SK-N-SH (cell line): ENCODE measurements around the gene SERPINC1. TPM values are rescaled to one million over a fixed set of nuclear protein-coding genes. Genes with fewer than 3 reads are reported as not detected.

Experiments
- CTCF ChIA-PET: fragments of 300-600, 350-600 bp; formaldehyde crosslinking; extraction: SDS; loops from one replicate; lab custom pipeline; 2021; lab: Yijun Ruan, JAX
- POLR2A ChIA-PET: fragments of 350-600 bp; sonication (Branson Sonifier 250); formaldehyde crosslinking; extraction: SDS; loops from one replicate; lab custom pipeline; 2020; ENCODE audit warnings: antibody characterized with exemption, inconsistent platforms; lab: Yijun Ruan, JAX
- DNase-seq: peaks from one replicate; pipeline ENCODE4 v3.0.0; 2012
- H2AFZ ChIP-seq: fragments of 200-600 bp; sonication (generic); 2 replicates; pipeline ENCODE4 v1.8.1; 2016; ENCODE audit warnings: antibody characterized with exemption, mild to moderate bottlenecking, low read depth
- H3F3A ChIP-seq: fragments of 200-600 bp; sonication (generic); replicated peaks from 2 replicates; pipeline ENCODE3; 2016; ENCODE audit warnings: antibody characterized with exemption, mild to moderate bottlenecking; ENCODE audit not compliant: insufficient read depth
- H3K27ac ChIP-seq, 2 experiments: fragments of 200-500 bp in 1 of 2; fragments of 200-600 bp in 1 of 2; sonication (Bioruptor generic) in 1 of 2; sonication (generic), shearing (Covaris generic) in 1 of 2; 2 replicates each; pipeline versions ENCODE4 v1.5.1 to v1.6.1; 2014 to 2016; ENCODE audit warnings: low read depth in 2 of 2, inconsistent platforms in 1 of 2, low read length in 1 of 2, mild to moderate bottlenecking in 1 of 2, mixed read lengths in 1 of 2
- H3K27me3 ChIP-seq: fragments of 200-600 bp; sonication (generic), shearing (Covaris generic); 2 replicates; pipeline ENCODE4 v1.6.1; 2016; ENCODE audit warnings: mixed run types; ENCODE audit not compliant: insufficient read depth
- H3K36me3 ChIP-seq, 2 experiments: fragments of 200-500 bp in 1 of 2; fragments of 200-600 bp in 1 of 2; sonication (Bioruptor generic) in 1 of 2; sonication (generic) in 1 of 2; replicated peaks in 1 of 2; 2 replicates each; pipeline versions ENCODE3 to v1.5.1; 2014 to 2016; ENCODE audit warnings: low read length in 1 of 2, mild to moderate bottlenecking in 1 of 2; ENCODE audit not compliant: insufficient read depth in 2 of 2, control insufficient read depth in 1 of 2
- H3K4me1 ChIP-seq, 2 experiments: fragments of 200-500 bp in 1 of 2; fragments of 200-600 bp in 1 of 2; sonication (Bioruptor generic) in 1 of 2; sonication (generic), shearing (Covaris generic) in 1 of 2; 2 replicates each; pipeline versions ENCODE4 v1.5.1 to v1.6.1; 2014 to 2016; ENCODE audit warnings: low read depth in 1 of 2, low read length in 1 of 2, mixed run types in 1 of 2; ENCODE audit not compliant: insufficient read depth in 2 of 2, control insufficient read depth in 1 of 2
- H3K4me2 ChIP-seq: fragments of 200-600 bp; sonication (generic), shearing (Covaris generic); 2 replicates; pipeline ENCODE4 v1.6.1; 2017; ENCODE audit warnings: mixed run types
- H3K4me3 ChIP-seq, 2 experiments: fragments of 200-500 bp in 1 of 2; fragments of 200-600 bp in 1 of 2; sonication (Bioruptor generic) in 1 of 2; sonication (generic), shearing (Covaris generic) in 1 of 2; 2 replicates each; pipeline versions ENCODE4 v1.5.1 to v1.8.1; 2014 to 2016; ENCODE audit warnings: low read depth in 2 of 2, inconsistent platforms in 1 of 2, low read length in 1 of 2, mild to moderate bottlenecking in 1 of 2, mixed read lengths in 1 of 2, moderate library complexity in 1 of 2
- H3K79me2 ChIP-seq: fragments of 200-600 bp; sonication (generic); 2 replicates; pipeline ENCODE4 v1.8.1; 2017; ENCODE audit warnings: mild to moderate bottlenecking; ENCODE audit not compliant: insufficient read depth
- H3K9ac ChIP-seq: fragments of 200-600 bp; sonication (generic); 2 replicates; pipeline ENCODE4 v1.6.1; 2017; ENCODE audit warnings: mixed run types
- H3K9me2 ChIP-seq: fragments of 200-600 bp; sonication (generic); 2 replicates; pipeline ENCODE4 v1.6.1; 2017; ENCODE audit warnings: mixed run types
- H3K9me3 ChIP-seq: fragments of 200-600 bp; sonication (generic); 2 replicates; pipeline ENCODE4 v1.6.1; 2017; ENCODE audit warnings: mixed run types, mild to moderate bottlenecking, moderate library complexity
- H4K20me1 ChIP-seq: fragments of 200-600 bp; sonication (generic); 2 replicates; pipeline ENCODE4 v1.6.1; 2017; ENCODE audit warnings: mild to moderate bottlenecking, mixed run types; ENCODE audit not compliant: insufficient read depth
- ELF1 ChIP-seq: IDR thresholded peaks from 2 replicates; pipeline ENCODE4 v1.4.0; 2012
- EP300 ChIP-seq, 2 experiments: IDR thresholded peaks; 2 replicates each; pipeline versions ENCODE4 v1.4.0 to v1.6.1; 2012; ENCODE audit warnings: borderline replicate concordance in 1 of 2, low read depth in 1 of 2, low read length in 1 of 2
- EZH2phosphoT487 ChIP-seq: fragments of 200-600 bp; sonication (generic); IDR thresholded peaks from 2 replicates; pipeline ENCODE4 v1.6.1; 2017; ENCODE audit warnings: low read depth, mixed run types, mild to moderate bottlenecking, antibody characterized with exemption, moderate library complexity, borderline replicate concordance
- GATA2 ChIP-seq: sonication (generic); formaldehyde crosslinking; IDR thresholded peaks from 2 replicates; pipeline ENCODE4 v1.5.0; 2020; ENCODE audit warnings: mild to moderate bottlenecking, missing genetic modification reagents
- JUND ChIP-seq: IDR thresholded peaks from 2 replicates; pipeline ENCODE4 v1.4.0; 2012
- MEF2A ChIP-seq: IDR thresholded peaks from 2 replicates; pipeline ENCODE4 v1.4.0; 2012; ENCODE audit warnings: low read depth, borderline replicate concordance
- MXI1 ChIP-seq: IDR thresholded peaks from 2 replicates; pipeline ENCODE4 v1.6.1; 2012; ENCODE audit warnings: mild to moderate bottlenecking, low read depth, low read length, improper control_type of control experiment
- NFIC ChIP-seq: IDR thresholded peaks from 2 replicates; pipeline ENCODE4 v1.4.0; 2012; ENCODE audit warnings: borderline replicate concordance
- NRF1 ChIP-seq: IDR thresholded peaks from 2 replicates; pipeline ENCODE4 v1.6.1; 2012; ENCODE audit warnings: low read depth, mild to moderate bottlenecking, low read length
- RAD21 ChIP-seq: IDR thresholded peaks from 2 replicates; pipeline ENCODE4 v1.6.1; 2012; ENCODE audit warnings: mild to moderate bottlenecking, low read length
- RCOR1 ChIP-seq: fragments of 150-350 bp; IDR thresholded peaks from 2 replicates; pipeline ENCODE4 v1.6.1; 2017; ENCODE audit warnings: antibody characterized with exemption, low read length
- RFX5 ChIP-seq: IDR thresholded peaks from 2 replicates; pipeline ENCODE4 v1.6.1; 2012; ENCODE audit warnings: mild to moderate bottlenecking, improper control_type of control experiment, low read length
- RXRA ChIP-seq: IDR thresholded peaks from 2 replicates; pipeline ENCODE4 v1.4.0; 2012; ENCODE audit warnings: low read depth, mild to moderate bottlenecking, borderline replicate concordance
- SMC3 ChIP-seq: IDR thresholded peaks from 2 replicates; pipeline ENCODE4 v1.6.1; 2012; ENCODE audit warnings: low read depth, low read length, improper control_type of control experiment
- TAF1 ChIP-seq: IDR thresholded peaks from 2 replicates; pipeline ENCODE4 v1.6.1; 2012; ENCODE audit warnings: low read depth, mild to moderate bottlenecking, low read length, moderate library complexity, borderline replicate concordance
- TEAD4 ChIP-seq: IDR thresholded peaks from 2 replicates; pipeline ENCODE4 v1.4.0; 2012; ENCODE audit warnings: mild to moderate bottlenecking, borderline replicate concordance; ENCODE audit not compliant: insufficient read depth
- WGBS: methylation state at CpG from one replicate; pipeline ENCODE4 v1.1.6; 2017; ENCODE audit warnings: low lambda C conversion rate; 5-methylcytosine and 5-hydroxymethylcytosine counted together
- polyA plus RNA-seq, 3 experiments: library from polyadenylated mRNA; depleted of rRNA; stranded (reverse); fragments of >200 nt; gene quantifications; 2 replicates each; pipeline ENCODE4 v1.2.3, GENCODE V29; 2012
- TF ChIP-seq, protein P1 (sequence below): fragments of 150-350 bp; IDR thresholded peaks from 2 replicates; pipeline ENCODE4 v1.6.1; 2016; ENCODE audit warnings: mild to moderate bottlenecking, low read depth, low read length
- TF ChIP-seq, protein P2 (sequence below): IDR thresholded peaks from 2 replicates; pipeline ENCODE4 v1.4.0; 2012; ENCODE audit warnings: low read depth, borderline replicate concordance
- TF ChIP-seq, protein P3 (sequence below): fragments of 200-600 bp; sonication (generic); IDR thresholded peaks from 2 replicates; pipeline ENCODE4 v1.6.1; 2017; ENCODE audit warnings: antibody characterized with exemption, mild to moderate bottlenecking, moderate library complexity
- TF ChIP-seq, protein P4 (sequence below): IDR thresholded peaks from 2 replicates; pipeline ENCODE4 v1.4.0; 2012; ENCODE audit warnings: low read depth

The SERPINC1 gene
- polyA plus RNA-seq, 1 of the 3 experiments (the other 2 are of a cell fraction): 0.08 TPM

DNA sequence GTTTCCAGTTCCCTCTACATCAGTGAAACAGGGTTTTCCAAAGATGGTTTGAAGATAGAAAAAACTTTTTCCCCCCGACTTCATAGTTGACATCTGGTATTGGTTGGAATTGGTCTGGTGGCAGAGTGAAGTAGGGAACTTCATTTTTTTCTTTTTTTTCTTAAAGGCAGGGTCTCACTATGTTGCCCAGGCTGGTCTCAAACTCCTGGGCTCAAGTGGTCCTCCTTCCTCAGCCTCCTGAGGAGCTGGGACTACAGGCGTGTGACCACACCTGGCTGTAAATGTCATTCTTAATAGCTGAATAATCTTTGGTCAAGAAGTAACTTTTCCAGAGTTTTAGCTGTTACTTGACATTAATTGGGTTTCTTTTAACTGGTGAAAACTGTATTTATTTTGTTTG, 27.2 kb downstream of the SERPINC1 start:
- TF ChIP-seq NRF1: no peak
- no peak for TF ChIP-seq RFX5
- no peak for TF ChIP-seq TEAD4
- TF ChIP-seq, protein P1, sequence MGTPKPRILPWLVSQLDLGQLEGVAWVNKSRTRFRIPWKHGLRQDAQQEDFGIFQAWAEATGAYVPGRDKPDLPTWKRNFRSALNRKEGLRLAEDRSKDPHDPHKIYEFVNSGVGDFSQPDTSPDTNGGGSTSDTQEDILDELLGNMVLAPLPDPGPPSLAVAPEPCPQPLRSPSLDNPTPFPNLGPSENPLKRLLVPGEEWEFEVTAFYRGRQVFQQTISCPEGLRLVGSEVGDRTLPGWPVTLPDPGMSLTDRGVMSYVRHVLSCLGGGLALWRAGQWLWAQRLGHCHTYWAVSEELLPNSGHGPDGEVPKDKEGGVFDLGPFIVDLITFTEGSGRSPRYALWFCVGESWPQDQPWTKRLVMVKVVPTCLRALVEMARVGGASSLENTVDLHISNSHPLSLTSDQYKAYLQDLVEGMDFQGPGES: no peak
- TF ChIP-seq, protein P2, sequence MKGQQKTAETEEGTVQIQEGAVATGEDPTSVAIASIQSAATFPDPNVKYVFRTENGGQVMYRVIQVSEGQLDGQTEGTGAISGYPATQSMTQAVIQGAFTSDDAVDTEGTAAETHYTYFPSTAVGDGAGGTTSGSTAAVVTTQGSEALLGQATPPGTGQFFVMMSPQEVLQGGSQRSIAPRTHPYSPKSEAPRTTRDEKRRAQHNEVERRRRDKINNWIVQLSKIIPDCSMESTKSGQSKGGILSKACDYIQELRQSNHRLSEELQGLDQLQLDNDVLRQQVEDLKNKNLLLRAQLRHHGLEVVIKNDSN: no peak
- no peak for TF ChIP-seq ELF1
- Histone ChIP-seq H3K79me2 (no peaks in the 10 kb centered on the region), H3F3A (no peaks in the 10 kb centered on the region), H3K9ac (no peak overlapping the region), H3K27ac (no peak overlapping the region), H3K4me3 (no peak overlapping the region), H2AFZ (no peak overlapping the region), H3K4me2 (no peak overlapping the region), H3K36me3 (peaks cover 36 to 68% of the 10 kb centered on the region in 2 experiments), H3K4me1 (no peaks in the 10 kb centered on the region), H3K27me3 (no peaks in the 10 kb centered on the region), H3K9me2 (no peaks in the 10 kb centered on the region), H3K9me3 (no peaks in the 10 kb centered on the region), H4K20me1 (no peaks in the 10 kb centered on the region)
- ChIA-PET POLR2A (no interaction called here), CTCF (no interaction called here)
- no peak for DNase-seq
- 93% methylated on average over 2 of the region's 2 CpGs for WGBS

DNA sequence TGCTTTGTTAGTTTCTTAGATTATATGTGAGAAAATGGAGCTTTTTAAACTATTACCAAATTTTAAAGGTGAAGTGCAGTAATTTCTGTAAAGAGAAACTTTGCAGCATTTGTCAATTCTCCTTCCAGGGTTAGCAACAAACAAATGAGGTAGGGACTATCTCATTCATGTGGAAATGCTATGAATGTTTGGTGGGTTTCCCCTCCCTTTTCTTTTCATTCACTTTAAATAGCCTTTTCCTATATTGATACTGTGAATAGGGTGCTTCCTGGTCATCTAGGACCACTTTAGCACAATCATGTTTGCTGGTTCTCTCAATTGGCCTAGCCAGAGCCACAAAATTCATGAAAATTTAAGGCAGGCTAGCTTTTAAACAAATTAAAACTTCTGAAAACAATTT, 28.4 kb downstream of the SERPINC1 start:
- H3F3A ChIP-seq: no peaks in the 10 kb centered on the region
- peaks cover 33 to 61% of the 10 kb centered on the region in 2 experiments for H3K36me3 ChIP-seq
- no peak overlapping the region for H3K4me2 ChIP-seq
- DNase-seq: no peak
- H3K27me3 ChIP-seq: no peaks in the 10 kb centered on the region
- TF ChIP-seq MXI1: no peak
- TF ChIP-seq, protein P2: no peak
- TF ChIP-seq JUND: no peak
- TF ChIP-seq RCOR1: no peak
- TF ChIP-seq ELF1: no peak
- TF ChIP-seq, protein P3, sequence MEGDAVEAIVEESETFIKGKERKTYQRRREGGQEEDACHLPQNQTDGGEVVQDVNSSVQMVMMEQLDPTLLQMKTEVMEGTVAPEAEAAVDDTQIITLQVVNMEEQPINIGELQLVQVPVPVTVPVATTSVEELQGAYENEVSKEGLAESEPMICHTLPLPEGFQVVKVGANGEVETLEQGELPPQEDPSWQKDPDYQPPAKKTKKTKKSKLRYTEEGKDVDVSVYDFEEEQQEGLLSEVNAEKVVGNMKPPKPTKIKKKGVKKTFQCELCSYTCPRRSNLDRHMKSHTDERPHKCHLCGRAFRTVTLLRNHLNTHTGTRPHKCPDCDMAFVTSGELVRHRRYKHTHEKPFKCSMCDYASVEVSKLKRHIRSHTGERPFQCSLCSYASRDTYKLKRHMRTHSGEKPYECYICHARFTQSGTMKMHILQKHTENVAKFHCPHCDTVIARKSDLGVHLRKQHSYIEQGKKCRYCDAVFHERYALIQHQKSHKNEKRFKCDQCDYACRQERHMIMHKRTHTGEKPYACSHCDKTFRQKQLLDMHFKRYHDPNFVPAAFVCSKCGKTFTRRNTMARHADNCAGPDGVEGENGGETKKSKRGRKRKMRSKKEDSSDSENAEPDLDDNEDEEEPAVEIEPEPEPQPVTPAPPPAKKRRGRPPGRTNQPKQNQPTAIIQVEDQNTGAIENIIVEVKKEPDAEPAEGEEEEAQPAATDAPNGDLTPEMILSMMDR: no peak
- TF ChIP-seq, protein P1: no peak
- no peak for TF ChIP-seq EZH2phosphoT487
- no peak for TF ChIP-seq TAF1
- TF ChIP-seq, protein P4, sequence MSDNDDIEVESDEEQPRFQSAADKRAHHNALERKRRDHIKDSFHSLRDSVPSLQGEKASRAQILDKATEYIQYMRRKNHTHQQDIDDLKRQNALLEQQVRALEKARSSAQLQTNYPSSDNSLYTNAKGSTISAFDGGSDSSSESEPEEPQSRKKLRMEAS: no peak
- TF ChIP-seq GATA2: no peak
- no peak for TF ChIP-seq MEF2A
- TF ChIP-seq EP300 (IDR thresholded peaks at IDR 0.05; ENCODE audit: borderline replicate concordance in 1 of 2, low read depth in 1 of 2, low read length in 1 of 2): no peak
- TF ChIP-seq NFIC: no peak
- no peak for TF ChIP-seq TEAD4
- TF ChIP-seq RXRA: no peak
- no peak for TF ChIP-seq RAD21
- no peak for TF ChIP-seq SMC3
- POLR2A ChIA-PET: no interaction called here
- H3K4me3 ChIP-seq: no peak overlapping the region
- no peaks in the 10 kb centered on the region for H3K9me2 ChIP-seq
- no peaks in the 10 kb centered on the region; the same call in 1 of the 2 replicates for H3K79me2 ChIP-seq
- no peaks in the 10 kb centered on the region for H3K9me3 ChIP-seq
- H2AFZ ChIP-seq: no peak overlapping the region
- H3K4me1 ChIP-seq: no peaks in the 10 kb centered on the region
- CTCF ChIA-PET: interaction anchor here (1.1 kb wide), 1 partner anchor 45 kb away, joined by 3 read pairs; no protein-coding TSS in a partner anchor
- H3K27ac ChIP-seq: no peak overlapping the region
- no peak overlapping the region for H3K9ac ChIP-seq
- no peaks in the 10 kb centered on the region for H4K20me1 ChIP-seq
